Measurements from ENCODE around the gene CNTN4.

CNTN4 gene

DNA sequence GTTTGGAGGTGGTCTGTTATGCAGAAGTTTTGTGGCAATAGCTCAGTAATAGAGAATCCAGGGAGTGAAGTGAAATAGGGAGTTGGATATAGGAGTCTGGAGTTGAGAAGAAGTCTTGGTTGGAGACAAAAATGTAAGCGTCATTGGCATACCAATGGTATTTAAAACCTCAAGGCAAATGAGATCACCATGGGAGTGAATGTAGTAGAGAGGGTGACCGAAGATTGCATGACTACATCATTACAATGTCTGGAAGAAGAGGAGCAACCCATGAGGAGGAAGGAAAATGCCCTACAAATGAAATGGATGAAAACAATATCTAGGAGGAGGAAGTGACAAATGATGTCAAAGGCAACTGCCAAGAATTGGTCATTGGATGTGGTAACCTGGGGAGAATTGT is 54.4 kb downstream of the CNTN4 start:
- DNase-seq (ENCODE audit: low spot score), result no peak

DNA sequence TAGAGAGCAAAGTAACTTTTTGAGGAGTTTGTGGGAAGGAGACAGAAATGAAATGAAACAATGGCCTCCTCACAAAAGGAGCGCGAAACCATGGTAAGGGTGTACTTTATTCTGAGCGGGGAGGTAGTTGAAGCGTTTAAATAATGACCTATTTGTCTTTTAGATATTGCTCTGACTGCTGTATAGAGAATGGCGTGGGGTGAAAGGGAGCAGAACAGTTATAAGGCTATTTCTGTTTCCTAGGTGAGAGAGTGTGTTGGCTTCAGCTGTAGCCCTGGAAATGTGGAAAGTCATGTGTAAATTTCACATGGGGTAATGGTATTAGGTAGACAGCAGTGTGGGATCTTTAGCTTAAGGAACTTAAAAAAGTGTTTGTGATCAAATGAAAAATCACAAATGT is 54.9 kb downstream of the CNTN4 start:
- no peak for DNase-seq (ENCODE audit: low spot score)

DNA sequence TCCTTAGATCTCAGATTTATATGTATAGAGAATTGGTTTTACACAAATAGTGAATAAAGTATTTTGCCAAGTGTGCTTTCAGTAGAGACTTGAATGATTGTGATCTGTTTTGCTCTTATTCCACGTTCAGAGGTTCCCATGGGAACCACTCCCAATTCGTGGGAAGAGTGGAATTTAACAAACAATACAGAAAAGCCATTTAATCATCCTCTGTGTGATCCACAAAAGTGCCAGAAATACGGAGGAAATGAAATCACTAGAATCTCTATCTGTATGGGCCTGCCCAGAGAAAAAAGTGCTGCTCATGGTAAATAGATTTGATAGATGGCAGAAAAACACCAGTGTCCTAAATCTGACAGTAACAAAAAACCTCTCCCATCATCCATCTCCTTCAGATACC is 56.0 kb downstream of the CNTN4 start:
- no peak for DNase-seq (ENCODE audit: low spot score)

DNA sequence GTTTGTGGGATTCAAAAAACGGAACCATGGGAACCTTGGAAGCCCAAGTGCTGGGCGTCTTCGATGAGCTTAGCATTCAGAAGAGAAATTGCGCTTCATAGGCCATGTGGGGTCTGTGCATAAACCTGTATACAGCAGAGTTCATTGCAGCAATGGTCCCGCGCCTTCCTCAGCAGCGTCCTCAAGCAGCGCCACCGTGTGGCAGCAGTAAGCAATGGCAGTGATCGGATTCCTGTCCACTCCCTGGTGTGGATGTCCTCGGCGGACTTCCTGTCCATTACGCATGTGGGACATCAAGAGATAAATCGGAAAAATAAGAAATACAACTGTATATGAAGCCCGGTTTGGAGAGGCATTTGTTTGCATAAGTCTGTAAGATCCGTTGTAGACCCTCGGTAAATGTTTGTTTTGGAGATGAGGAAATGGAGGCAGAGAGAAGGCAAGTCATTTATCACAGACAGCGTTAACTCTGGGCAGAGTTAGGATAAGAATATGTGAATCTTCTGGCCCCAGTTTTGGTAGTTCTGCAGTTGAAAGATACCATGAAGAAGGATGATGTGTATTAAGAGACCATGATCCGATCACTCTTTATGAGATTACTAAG is 57.7 kb downstream of the CNTN4 start:
- peak; percentile 3 for DNase-seq (ENCODE audit: low spot score)

DNA sequence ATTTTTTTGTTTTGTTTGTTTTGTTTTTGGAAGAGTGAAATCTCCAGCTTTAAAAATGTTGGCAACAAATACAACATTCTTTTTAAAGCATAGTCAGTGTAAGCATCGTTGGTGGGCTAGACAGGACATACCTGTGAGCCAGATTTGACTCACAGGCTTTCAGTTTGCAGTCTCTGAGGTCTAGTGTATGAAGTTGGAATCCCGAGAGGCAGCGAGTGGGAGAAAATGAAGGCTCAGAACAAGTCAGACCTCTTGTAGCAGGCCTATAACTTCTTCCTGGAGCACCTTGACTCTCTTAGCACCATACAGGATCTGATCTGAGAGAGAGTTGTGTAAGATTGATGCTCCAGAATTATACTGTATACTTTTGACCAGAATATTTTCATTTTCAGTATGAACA is 60.2 kb downstream of the CNTN4 start:
- no peak for DNase-seq (ENCODE audit: low spot score)

DNA sequence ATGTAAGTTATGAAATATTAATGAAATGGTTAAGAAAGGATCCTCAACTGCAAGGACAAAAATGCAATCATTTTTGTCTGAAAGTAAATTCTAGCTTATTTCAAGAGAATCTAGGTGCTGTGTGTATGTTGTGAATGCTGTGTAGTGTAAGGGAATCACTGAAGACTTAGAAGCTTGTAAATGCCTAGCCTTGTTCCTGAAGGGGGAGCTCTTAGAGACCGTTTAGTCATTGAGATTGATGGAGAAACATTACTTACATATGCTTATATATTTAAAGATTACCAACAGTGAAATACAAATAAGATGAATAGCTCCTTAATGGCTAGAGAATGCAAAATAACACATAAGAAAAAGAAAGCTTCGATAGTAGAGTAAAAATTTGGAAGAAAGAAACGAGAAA is 67.9 kb downstream of the CNTN4 start:
- no peak for DNase-seq (ENCODE audit: low spot score)

DNA sequence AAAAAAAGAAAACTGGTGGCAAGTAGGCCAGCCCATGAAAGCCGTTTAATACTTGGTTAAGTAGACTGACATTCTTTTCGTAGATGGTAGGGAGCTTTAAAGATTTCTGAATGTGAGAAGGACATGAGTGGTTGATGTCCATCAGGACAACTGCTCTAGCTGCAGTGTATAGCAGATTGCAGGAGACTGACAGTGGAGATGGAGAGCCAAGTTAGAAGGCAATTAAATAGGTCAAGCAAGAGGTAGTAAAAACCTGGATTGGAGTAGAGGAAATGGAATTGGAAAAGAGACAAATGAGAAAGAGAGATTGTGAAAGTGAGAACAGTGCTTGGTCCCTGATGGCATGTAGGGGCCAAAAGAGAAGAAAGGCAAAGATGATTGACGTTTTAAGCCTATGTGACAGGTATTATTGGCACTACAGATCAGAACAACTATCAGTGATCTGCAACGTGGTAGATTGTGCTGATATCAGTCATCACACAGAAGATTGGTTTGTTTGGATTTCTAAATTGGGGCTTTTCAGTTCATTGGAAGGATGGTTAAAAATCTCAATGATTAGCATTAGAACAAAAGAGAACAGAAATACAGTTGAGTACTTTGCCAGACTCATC is 74.0 kb downstream of the CNTN4 start:
- DNase-seq (ENCODE audit: low spot score), result no peak

DNA sequence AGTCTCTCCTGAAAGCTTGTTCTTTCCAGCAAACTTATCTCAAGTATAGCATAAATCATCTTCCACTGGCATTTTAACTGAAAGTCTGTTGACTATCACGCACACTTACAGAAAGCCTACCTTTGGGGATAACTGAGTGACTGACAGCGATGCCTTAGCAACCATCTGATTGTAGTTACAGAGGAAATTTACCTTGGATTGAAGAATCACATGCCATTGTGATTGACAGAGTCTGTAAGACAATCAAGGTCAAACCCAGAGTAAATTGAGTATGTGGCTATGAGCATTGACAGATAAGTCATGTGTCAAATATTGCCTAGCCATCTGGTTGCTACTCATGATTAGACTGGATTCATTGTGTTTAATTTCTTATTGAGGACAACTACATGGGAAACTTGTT is 82.0 kb downstream of the CNTN4 start:
- no peak for DNase-seq (ENCODE audit: low spot score)

DNA sequence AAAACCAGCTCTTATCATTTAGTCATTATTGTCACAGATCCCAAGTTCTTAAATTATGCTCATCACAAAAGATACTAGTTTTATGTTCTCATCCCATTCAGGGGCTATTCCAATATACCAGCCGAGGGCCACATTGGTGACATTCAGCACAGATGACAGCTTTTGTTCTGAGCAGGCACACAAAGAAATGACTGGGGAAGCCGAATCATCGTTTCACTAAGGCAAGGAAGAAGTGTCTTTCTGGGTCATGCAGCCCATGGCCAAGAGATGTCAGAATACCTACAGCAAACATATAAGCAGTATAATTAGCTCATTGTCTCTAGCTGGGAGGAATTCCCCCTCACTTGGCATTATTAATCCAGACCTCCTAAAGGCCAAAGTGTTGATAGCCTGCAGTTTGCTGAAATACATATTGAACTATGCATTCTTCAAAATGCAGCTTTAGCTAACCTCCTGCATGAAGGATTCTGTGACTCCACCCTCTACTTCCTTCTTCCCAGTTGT is 100.2 kb downstream of the CNTN4 start:
- no peak for DNase-seq (ENCODE audit: low spot score)

DNA sequence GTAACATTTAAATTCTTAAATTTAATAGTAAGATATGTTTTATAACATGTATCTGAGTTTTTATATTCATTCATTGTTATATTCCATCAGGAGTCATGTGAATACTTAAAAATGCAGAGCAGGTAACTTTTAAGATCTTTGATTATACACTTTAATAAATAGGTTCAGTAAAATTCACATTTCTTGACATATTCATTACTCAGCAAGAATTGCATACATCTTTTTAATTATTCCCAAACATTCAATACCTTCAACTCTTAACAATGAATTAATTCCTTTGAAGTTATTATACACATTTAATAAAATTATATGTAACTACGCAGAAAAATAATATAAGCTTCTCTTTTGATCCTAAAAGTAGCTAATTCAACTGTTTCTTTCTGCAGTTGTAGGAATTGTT is 105.4 kb downstream of the CNTN4 start:
- no peak for DNase-seq (ENCODE audit: low spot score)

DNA sequence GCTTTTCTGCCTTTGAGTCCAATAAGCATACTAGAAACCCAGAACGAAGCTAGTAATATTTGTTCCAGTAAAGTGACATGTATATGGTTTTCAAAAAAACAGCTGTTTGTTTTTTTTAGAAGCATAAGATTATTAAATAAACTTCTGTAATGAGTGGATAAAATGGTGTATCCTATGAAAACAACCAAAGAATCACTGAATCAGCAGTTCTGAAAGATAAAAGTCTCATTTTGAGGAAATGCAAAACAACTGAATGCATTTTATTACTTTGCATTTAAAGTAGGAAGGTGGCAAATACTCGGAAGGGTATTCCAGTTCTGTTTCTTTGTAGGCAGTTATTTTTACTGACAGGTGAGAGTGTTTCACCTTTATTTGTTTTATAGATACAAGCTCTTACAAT is 107.0 kb downstream of the CNTN4 start:
- no peak for DNase-seq (ENCODE audit: low spot score)

DNA sequence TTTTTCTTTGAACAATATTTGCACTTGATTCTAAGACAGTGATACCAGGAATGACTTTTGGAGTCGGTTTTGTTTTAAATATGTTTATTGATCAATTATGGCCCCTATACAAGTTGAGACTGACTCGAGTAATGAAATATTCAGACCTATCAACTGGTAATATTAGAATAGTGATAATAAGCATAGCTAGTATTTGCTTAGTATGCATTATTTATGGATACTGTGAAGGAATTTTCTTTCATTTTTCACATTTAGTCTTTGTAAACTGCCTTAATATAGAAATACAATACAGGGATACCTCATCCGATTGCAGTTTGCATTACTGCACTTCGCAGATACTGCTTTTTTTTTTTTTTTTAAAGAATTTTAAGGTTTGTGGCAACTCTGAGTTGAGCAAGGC is 107.9 kb downstream of the CNTN4 start:
- no peak for DNase-seq (ENCODE audit: low spot score)

DNA sequence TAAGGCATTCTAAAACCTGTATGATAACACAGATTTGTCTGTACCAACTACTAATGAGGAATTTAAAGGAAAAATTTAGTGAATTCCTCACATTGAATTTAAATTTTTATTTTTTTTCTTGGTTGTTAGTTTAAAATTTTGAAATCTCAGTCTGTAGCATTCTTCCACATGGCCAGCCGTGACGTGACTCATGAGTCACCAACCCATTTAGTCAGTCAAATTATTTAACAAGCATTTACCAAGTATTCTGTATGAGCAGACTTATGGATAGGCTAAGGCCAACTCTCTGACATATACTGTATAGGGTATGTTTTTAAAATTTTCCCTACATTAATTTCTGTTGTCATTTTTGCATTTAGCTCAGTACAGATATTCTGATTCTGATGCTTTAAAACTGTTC is 112.9 kb downstream of the CNTN4 start:
- DNase-seq (ENCODE audit: low spot score), result no peak

DNA sequence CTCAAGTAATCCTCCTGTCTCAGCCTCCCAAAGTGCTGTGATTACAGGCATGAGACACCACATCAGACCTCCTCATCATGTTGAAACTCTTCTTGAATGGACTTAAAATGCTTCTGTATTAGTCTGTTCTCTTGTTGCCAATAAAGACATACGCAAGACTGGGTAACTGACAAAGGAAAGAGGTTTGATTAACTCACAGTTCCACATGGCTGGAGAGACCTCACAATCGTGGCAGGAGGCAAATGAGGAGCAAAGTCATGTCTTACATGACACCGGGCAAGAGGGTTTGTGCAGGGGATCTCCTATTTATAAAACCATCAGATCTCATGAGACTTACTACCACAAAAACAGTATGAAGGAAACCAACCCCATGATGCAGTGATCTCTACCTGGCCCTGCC is 113.5 kb downstream of the CNTN4 start:
- no peak for DNase-seq (ENCODE audit: low spot score)

DNA sequence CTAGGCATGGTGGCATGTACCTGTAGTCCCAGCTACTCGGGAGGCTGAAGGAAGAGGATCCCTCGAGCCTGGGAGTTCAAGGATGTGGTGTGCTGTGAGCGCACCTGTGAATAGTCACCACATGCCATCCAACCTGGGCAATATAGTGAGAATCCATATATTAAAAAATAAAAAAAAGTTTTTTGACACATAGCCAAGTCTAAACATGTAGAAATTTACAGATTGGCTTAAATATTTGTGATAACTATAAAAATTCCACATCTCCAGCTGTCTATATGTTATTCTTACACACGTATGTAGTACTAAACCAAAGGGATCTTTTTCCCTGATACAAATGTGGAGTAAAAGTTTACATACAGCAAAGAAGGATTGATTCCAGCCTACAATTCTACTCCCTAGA is 119.7 kb downstream of the CNTN4 start:
- DNase-seq (ENCODE audit: low spot score), result no peak

DNA sequence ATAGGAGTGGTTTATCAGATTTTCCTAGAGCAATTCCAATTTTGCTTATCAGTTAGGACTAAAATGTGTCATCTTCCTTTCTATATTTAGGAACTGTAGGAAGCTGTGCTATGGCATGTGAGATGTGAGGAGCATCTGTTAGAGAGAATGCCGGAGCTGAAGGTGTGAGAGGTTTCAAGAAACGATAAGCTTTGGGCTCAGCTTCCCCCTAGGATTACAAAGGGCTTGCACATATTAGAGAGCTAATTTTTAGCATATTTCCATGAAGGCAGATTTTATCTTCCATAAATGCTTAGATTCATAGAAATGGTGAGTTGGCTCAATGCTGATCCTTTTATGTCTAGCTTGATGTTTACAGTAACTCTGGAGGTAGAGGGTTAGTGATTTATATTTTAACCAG is 120.2 kb downstream of the CNTN4 start:
- DNase-seq (ENCODE audit: low spot score), result no peak

DNA sequence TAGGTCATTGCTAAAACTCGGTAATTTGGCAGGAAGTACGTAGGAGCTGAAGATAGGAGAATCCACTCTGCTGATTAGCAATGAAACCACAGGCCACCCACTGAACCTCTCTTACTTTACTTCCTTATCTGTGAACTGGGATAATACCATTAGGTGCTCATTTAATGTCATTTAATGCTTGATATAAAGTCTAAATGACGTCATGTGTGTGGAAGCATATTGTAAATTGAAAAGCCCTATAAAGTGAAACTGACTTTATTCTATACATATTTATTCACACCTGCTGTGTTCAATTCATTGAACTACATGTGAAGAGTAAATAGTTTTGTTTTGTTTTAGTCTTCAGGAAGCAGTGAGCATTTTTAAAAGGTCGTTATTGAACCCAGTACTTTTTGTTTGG is 137.5 kb downstream of the CNTN4 start:
- DNase-seq (ENCODE audit: low spot score), result no peak

DNA sequence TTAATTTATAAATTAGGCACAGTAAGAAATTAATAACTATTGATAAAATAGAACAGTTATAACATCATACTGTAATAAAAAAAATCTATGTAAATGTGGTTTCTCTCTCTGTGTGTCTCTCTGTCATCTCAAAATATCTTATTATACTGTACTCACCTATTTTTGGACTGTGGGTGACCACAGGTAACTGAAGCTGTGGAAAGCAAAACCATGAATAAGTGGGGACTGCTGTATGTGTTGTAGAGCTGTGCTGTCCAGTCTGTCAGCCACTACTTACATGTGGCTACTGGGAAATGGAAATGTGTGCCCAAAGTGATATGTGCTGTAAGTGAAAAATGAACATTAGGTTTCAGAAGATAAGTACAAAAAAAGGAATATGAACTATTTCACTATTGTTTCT is 145.5 kb downstream of the CNTN4 start:
- DNase-seq (ENCODE audit: low spot score), result no peak

DNA sequence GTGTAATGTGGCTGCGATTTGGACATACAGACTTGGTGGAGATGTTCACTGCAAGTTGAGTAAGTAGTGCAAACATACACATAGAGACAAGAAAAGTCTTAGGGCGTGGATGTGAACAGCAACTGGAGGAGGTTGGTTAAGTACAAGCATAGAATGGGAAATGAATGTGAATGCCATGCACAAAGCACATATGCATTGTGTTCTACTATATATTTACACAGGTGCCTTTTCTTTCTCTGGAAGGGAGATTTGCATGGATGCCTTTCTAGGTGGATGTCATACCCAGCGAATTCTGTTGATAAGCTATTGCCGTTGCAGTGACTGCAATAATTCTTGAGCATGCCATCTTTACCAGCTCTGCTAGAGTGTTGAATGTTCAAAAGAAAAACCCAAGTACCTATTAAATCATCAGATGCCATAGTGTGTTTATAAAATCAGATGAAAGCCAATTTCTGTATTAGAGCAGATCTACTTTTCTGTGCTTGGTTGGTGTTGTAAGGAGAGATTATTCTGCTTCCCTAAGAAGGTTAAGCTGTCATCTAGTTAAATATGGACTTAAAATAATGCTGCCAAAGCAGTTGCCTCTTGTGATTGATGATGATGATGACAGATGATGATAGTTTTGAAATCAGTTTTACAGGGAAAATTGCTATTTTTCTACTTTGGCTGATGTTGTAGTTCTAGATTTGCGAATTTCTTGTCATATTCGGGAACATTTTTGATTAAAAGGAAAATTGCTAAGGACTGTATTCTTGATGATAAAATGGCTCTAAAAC is 148.4 kb downstream of the CNTN4 start:
- no peak for DNase-seq (ENCODE audit: low spot score)

DNA sequence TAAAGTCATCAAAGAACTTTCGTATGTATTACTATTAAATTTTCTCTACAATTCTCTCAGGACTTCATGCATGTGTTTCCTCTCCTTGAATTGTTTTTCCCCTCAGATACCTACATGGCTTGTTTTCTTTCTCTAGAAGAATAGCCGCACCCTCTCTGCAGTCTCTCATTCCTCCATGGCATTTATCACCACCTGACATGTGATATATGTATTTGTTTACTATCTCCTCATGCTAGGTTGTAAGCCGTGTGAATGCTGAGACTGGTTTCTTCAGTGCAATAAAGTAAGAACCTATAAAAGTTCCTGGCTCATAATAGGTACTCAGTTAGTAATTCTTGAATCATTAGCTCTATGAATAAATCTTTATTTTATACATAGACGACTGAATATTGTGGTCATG is 149.2 kb downstream of the CNTN4 start:
- DNase-seq (ENCODE audit: low spot score), result no peak

DNA sequence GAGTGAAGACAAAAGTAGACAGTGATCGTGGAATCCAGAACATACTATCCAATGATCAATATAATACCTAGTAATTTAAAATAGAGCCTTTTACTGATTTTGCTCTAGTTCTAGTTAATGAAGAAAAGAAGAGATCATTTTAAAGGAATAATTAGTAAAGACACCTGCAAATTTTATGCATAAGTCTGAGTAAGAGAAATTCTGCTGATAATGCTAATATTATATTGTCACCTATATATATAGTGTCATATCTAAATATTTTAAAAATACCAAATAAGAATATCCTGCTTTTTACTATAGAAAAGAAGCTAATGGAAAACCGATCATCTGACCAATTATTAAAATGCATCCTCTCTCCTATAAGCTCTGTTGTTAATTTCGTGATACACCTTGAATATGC is 152.1 kb downstream of the CNTN4 start:
- no peak for DNase-seq (ENCODE audit: low spot score)

DNA sequence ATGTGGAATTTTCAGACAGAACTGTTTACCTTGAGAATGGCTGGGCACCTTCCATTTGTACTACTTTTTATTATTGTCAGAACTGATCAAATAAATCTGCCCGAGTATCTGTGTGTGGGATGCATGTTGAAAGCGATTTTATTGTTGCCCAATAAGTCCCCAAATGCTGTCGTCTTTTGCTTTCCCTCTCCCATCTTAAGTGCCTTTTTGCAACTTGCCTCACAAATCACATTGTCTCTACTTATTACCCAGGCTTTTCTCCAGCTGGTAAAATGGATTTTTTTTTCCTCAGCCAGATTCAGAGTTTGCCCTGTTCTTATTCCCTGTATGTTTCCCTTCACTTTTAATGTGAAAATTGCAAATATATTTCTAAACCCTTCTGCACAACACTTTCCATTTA is 163.1 kb downstream of the CNTN4 start:
- DNase-seq (ENCODE audit: low spot score), result no peak

DNA sequence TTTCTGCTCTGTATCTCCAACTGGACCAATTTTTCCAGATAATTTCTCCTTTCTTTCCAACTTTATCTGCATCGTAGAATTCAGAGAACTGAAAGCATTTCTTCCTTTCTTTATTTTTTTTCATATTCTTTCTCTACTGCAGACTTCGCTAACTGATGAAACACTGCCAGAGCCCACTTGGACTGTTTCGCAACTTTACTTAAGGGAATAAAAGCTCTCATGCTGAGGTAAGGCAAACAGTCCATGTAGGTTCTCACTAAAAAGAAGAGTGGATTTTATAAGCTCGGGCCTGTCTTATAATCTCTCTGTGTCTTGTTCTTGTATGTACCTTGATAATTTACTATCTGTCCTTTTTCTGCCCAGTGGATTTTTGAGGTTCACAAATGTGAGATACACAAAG is 163.5 kb downstream of the CNTN4 start:
- DNase-seq (ENCODE audit: low spot score), result no peak

DNA sequence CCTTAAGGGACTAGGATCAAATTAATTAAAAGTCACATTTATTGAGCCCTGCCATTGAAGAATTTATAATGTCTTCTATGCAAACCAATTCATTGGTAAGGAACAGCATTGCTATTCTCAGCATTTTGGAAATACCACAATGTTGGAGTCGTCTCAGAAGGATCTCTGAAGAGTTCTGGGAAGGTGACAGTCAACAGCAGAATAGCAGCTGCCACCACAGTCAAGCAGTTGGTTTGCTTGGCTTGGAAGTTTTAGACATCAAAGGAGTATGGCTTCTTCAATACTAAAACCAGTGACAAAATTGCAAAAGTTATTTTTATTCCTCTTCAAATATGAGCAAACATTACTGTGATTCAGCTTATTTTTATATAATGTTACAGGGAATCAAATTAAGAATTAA is 167.9 kb downstream of the CNTN4 start:
- DNase-seq (ENCODE audit: low spot score), result no peak
